Neural progenitor cell (in vitro differentiated cells): ENCODE measurements around the gene PTGER2. TPM values are rescaled to one million over a fixed set of nuclear protein-coding genes. Genes with fewer than 3 reads are reported as not detected.

Source experiments
- DNase-seq: peaks from one replicate; pipeline ENCODE4 v3.0.0-alpha.2; 2016; ENCODE audit warnings: low spot score
- H2AFZ ChIP-seq: fragments of 200-600 bp; sonication (generic); replicated peaks from 2 replicates; pipeline ENCODE4 v1.6.1; 2016; ENCODE audit warnings: antibody characterized with exemption
- H3F3A ChIP-seq: fragments of 200-600 bp; sonication (generic); 2 replicates; pipeline ENCODE4 v1.6.1; 2016; ENCODE audit warnings: antibody characterized with exemption, low read depth
- H3K27ac ChIP-seq: fragments of 200-600 bp; sonication (generic); 2 replicates; pipeline ENCODE4 v1.5.1; 2016; ENCODE audit warnings: mild to moderate bottlenecking
- H3K27me3 ChIP-seq: fragments of 200-600 bp; sonication (generic); 2 replicates; pipeline ENCODE4 v1.6.1; 2016; ENCODE audit warnings: mild to moderate bottlenecking, moderate library complexity
- H3K36me3 ChIP-seq: fragments of 200-600 bp; sonication (generic); 2 replicates; pipeline ENCODE4 v1.5.1; 2016
- H3K4me1 ChIP-seq: fragments of 200-600 bp; sonication (generic); 2 replicates; pipeline ENCODE4 v1.6.1; 2016; ENCODE audit warnings: mixed run types
- H3K4me2 ChIP-seq: fragments of 200-600 bp; sonication (generic); 2 replicates; pipeline ENCODE4 v1.6.1; 2016
- H3K4me3 ChIP-seq: fragments of 200-600 bp; sonication (generic); 2 replicates; pipeline ENCODE4 v1.5.1; 2016
- H3K79me2 ChIP-seq: fragments of 200-600 bp; sonication (generic); 2 replicates; pipeline ENCODE4 v1.6.1; 2016; ENCODE audit warnings: low read depth
- H3K9ac ChIP-seq: fragments of 200-600 bp; sonication (generic); 2 replicates; pipeline ENCODE4 v1.6.1; 2016
- H3K9me3 ChIP-seq: fragments of 200-600 bp; sonication (generic); 2 replicates; pipeline ENCODE4 v1.5.1; 2016; ENCODE audit warnings: low read depth
- H4K20me1 ChIP-seq: fragments of 200-600 bp; sonication (generic); 2 replicates; pipeline ENCODE4 v1.6.1; 2016; ENCODE audit warnings: low read depth
- H3K27ac Mint-ChIP-seq: 3 replicates; pipeline ENCODE4 v1.8.0; 2021; ENCODE audit warnings: mixed read lengths
- H3K27me3 Mint-ChIP-seq: 2 replicates; pipeline ENCODE4 v1.8.0; 2022; ENCODE audit warnings: low read depth, mild to moderate bottlenecking, inconsistent platforms, moderate library complexity, mixed read lengths; ENCODE audit not compliant: insufficient read depth
- H3K36me3 Mint-ChIP-seq: 3 replicates; pipeline ENCODE4 v1.8.0; 2021; ENCODE audit warnings: mixed read lengths
- H3K4me1 Mint-ChIP-seq: 3 replicates; pipeline ENCODE4 v1.8.0; 2021; ENCODE audit warnings: mixed read lengths
- H3K4me3 Mint-ChIP-seq: 3 replicates; pipeline ENCODE4 v1.8.0; 2021; ENCODE audit warnings: mild to moderate bottlenecking, moderate library complexity, mixed read lengths
- H3K9me3 Mint-ChIP-seq: 3 replicates; pipeline ENCODE4 v1.8.0; 2020; ENCODE audit warnings: mixed read lengths
- EZH2 ChIP-seq: fragments of 200-600 bp; sonication (generic); IDR thresholded peaks from 2 replicates; pipeline ENCODE4 v1.6.1; 2017; ENCODE audit warnings: antibody characterized with exemption, mild to moderate bottlenecking, moderate library complexity
- EZH2phosphoT487 ChIP-seq: fragments of 200-600 bp; sonication (generic); IDR thresholded peaks from 2 replicates; pipeline ENCODE4 v1.6.1; 2017; ENCODE audit warnings: antibody characterized with exemption
- total RNA-seq: library from RNA; depleted of rRNA; stranded (reverse); fragments of >200 nt; gene quantifications from 2 replicates; pipeline ENCODE4 v1.2.3, GENCODE V29; 2015; ENCODE audit warnings: low replicate concordance
- TF ChIP-seq, protein P1 (sequence below): fragments of 200-600 bp; sonication (generic); IDR thresholded peaks from 2 replicates; pipeline ENCODE4 v1.5.1; 2017; ENCODE audit warnings: antibody characterized with exemption, mild to moderate bottlenecking

The PTGER2 gene
- total RNA-seq, 1 donor from 2014 or later = not detected

DNA sequence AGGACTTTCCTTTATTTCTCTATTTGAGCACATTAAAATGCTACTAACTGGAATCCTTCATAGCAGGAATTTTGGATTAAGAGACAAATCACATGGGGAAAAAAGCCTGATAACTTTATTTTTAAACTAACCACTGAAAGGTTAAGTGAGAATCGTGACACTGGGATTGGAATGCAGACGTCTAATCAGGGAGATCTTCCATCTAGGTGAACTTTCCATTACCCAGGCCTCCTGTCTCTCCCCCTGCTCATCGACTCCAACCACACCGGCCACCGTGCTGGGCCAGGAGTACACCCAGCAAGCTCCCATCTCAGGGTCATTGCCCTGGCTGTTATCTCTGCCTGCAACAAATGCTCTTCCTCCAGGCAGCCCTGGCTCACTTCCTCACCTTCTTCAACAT, 19.0 kb downstream of the PTGER2 start:
- Mint-ChIP-seq H3K27ac (no peak overlapping the region), H3K9me3 (no peaks in the 10 kb centered on the region), H3K27me3 (peaks cover 3% of the 10 kb centered on the region), H3K4me3 (no peak overlapping the region), H3K4me1 (no peaks in the 10 kb centered on the region), H3K36me3 (no peaks in the 10 kb centered on the region)
- no peak for DNase-seq
- H3K27ac ChIP-seq = no peak overlapping the region
- H3K9me3 ChIP-seq = no peaks in the 10 kb centered on the region
- H3K9ac ChIP-seq = no peak overlapping the region
- no peaks in the 10 kb centered on the region for H4K20me1 ChIP-seq
- no peaks in the 10 kb centered on the region for H3K36me3 ChIP-seq
- H3K4me1 ChIP-seq = no peaks in the 10 kb centered on the region
- no peaks in the 10 kb centered on the region for H3F3A ChIP-seq
- no peaks in the 10 kb centered on the region for H3K79me2 ChIP-seq
- H2AFZ ChIP-seq = no peak overlapping the region
- TF ChIP-seq, protein P1, sequence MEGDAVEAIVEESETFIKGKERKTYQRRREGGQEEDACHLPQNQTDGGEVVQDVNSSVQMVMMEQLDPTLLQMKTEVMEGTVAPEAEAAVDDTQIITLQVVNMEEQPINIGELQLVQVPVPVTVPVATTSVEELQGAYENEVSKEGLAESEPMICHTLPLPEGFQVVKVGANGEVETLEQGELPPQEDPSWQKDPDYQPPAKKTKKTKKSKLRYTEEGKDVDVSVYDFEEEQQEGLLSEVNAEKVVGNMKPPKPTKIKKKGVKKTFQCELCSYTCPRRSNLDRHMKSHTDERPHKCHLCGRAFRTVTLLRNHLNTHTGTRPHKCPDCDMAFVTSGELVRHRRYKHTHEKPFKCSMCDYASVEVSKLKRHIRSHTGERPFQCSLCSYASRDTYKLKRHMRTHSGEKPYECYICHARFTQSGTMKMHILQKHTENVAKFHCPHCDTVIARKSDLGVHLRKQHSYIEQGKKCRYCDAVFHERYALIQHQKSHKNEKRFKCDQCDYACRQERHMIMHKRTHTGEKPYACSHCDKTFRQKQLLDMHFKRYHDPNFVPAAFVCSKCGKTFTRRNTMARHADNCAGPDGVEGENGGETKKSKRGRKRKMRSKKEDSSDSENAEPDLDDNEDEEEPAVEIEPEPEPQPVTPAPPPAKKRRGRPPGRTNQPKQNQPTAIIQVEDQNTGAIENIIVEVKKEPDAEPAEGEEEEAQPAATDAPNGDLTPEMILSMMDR = no peak
- no peak for TF ChIP-seq EZH2
- no peak for TF ChIP-seq EZH2phosphoT487
- H3K27me3 ChIP-seq = no peaks in the 10 kb centered on the region
- no peak overlapping the region for H3K4me2 ChIP-seq
- H3K4me3 ChIP-seq = no peak overlapping the region

DNA sequence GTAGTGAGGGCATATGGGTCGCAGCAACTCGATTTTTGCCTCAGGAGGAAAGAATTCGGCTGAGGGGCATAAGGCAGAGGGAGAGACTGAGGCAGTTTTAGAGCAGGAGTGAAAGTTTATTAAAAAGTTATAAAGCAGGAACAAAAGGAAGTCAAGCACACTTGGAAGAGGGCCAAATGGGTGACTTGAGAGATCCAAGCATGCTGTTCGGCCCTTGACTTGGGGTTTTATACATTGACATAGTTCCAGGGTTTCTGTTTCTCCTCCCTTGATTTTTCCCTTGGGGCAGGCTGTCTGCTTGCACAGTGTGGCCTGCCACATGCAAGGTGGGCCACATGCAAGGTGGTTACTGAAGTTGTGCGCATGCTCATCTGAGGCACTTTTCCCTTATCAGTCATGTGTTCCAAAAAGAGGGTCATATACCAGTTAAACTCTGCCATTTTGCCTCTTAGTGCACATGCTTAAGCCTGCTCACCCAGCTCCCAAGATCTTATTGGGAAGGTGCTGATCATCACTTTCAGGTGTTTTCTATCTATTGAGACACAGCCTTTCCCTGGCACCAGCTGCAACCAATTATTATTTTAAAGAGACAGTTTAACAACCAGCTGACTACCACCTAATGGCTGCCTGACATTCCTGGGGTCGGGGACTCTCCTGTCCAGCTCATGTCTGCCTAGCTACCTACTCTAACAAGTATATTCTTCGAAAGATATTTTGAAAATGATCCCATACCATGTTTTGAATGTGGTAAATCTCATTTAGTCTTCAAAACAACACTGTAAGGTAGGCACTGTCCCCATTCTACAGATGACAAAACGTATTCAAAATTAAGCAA, 19.9 kb downstream of the PTGER2 start:
- Histone ChIP-seq H2AFZ (no peak overlapping the region), H3K27ac (no peak overlapping the region), H3K79me2 (no peaks in the 10 kb centered on the region), H3K4me3 (no peak overlapping the region), H3K4me1 (no peaks in the 10 kb centered on the region), H3K4me2 (no peak overlapping the region), H3K36me3 (no peaks in the 10 kb centered on the region), H4K20me1 (no peaks in the 10 kb centered on the region), H3F3A (no peaks in the 10 kb centered on the region), H3K27me3 (no peaks in the 10 kb centered on the region), H3K9me3 (no peaks in the 10 kb centered on the region), H3K9ac (no peak overlapping the region)
- H3K9me3 Mint-ChIP-seq = no peaks in the 10 kb centered on the region
- peaks cover 3% of the 10 kb centered on the region for H3K27me3 Mint-ChIP-seq
- no peak overlapping the region for H3K27ac Mint-ChIP-seq
- DNase-seq = no peak
- H3K4me3 Mint-ChIP-seq = no peak overlapping the region
- no peaks in the 10 kb centered on the region for H3K4me1 Mint-ChIP-seq
- no peak for TF ChIP-seq EZH2
- TF ChIP-seq, protein P1 = no peak
- TF ChIP-seq EZH2phosphoT487 = no peak
- no peaks in the 10 kb centered on the region for H3K36me3 Mint-ChIP-seq

DNA sequence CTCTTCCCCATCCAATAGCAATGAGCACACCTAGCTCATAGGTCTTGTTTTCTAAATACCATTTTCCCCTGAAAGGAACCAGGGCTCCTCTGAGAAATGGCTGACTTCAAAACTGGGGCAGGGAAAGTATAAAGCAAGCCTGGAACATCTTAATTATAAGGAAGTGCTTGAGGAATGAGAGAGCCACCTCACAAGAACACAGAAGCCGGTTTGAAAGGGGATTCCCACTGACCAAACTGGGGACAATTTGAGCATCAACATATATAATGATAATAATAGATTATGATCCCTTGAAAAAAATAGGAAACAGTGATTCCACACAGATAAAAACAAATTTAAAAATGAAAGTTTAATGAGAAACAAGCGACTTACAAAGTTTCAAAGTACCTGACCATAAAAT, 22.1 kb downstream of the PTGER2 start:
- Histone ChIP-seq H3K4me1 (no peaks in the 10 kb centered on the region), H3K4me2 (no peak overlapping the region), H2AFZ (no peak overlapping the region), H3F3A (no peaks in the 10 kb centered on the region), H3K4me3 (no peak overlapping the region), H4K20me1 (no peaks in the 10 kb centered on the region), H3K27me3 (no peaks in the 10 kb centered on the region), H3K27ac (no peak overlapping the region), H3K79me2 (no peaks in the 10 kb centered on the region), H3K9me3 (no peaks in the 10 kb centered on the region), H3K9ac (no peak overlapping the region), H3K36me3 (no peaks in the 10 kb centered on the region)
- Mint-ChIP-seq H3K4me3 (no peak overlapping the region), H3K9me3 (no peaks in the 10 kb centered on the region), H3K27me3 (peaks cover 3% of the 10 kb centered on the region), H3K4me1 (no peaks in the 10 kb centered on the region), H3K36me3 (no peaks in the 10 kb centered on the region), H3K27ac (no peak overlapping the region)
- no peak for DNase-seq
- TF ChIP-seq EZH2phosphoT487 = no peak
- no peak for TF ChIP-seq EZH2
- TF ChIP-seq, protein P1 = no peak
